Parathyroid adenoma (tissue), 2 donors: ENCODE results near the gene FAM184A.

Source experiments
- H2AFZ ChIP-seq: fragments of 300-600 bp; sonication (generic); one replicate; pipeline ENCODE4 v1.7.0; 2017; ENCODE audit warnings: antibody characterized with exemption, mild to moderate bottlenecking
- H3K27ac ChIP-seq: fragments of 300-600 bp; sonication (generic); one replicate; pipeline ENCODE4 v1.7.0; 2017
- H3K27me3 ChIP-seq: fragments of 300-600 bp; sonication (generic); one replicate; pipeline ENCODE4 v1.7.0; 2017; ENCODE audit warnings: low read length; ENCODE audit not compliant: control insufficient read depth, insufficient read depth
- H3K36me3 ChIP-seq: fragments of 300-600 bp; sonication (generic); one replicate; pipeline ENCODE4 v1.7.0; 2017; ENCODE audit warnings: low read length; ENCODE audit not compliant: control insufficient read depth, insufficient read depth
- H3K4me1 ChIP-seq: fragments of 300-600 bp; sonication (generic); one replicate; pipeline ENCODE4 v1.7.0; 2017; ENCODE audit warnings: control low read depth
- H3K4me2 ChIP-seq: fragments of 300-600 bp; sonication (generic); one replicate; pipeline ENCODE4 v1.7.0; 2017; ENCODE audit warnings: low read length
- H3K4me3 ChIP-seq: fragments of 300-600 bp; sonication (generic); one replicate; pipeline ENCODE4 v1.7.0; 2017; ENCODE audit warnings: low read depth, low read length
- H3K79me2 ChIP-seq: fragments of 300-600 bp; sonication (generic); one replicate; pipeline ENCODE4 v1.7.0; 2017; ENCODE audit warnings: control low read depth
- H3K9ac ChIP-seq: fragments of 300-600 bp; sonication (generic); one replicate; pipeline ENCODE4 v1.7.0; 2017; ENCODE audit warnings: mild to moderate bottlenecking
- H3K9me3 ChIP-seq: fragments of 300-600 bp; sonication (generic); one replicate; pipeline ENCODE4 v1.7.0; 2017; ENCODE audit warnings: low read length; ENCODE audit not compliant: control insufficient read depth
- TF ChIP-seq, protein P1 (sequence below): fragments of 300-600 bp; sonication (generic); IDR thresholded peaks from one replicate; pipeline ENCODE4 v1.7.0; 2017; ENCODE audit warnings: antibody characterized with exemption, mild to moderate bottlenecking
- donor health status: primary hyperparathyroidism.

The FAM184A gene

GRCh38 chr6:118932421-118932820 is 146.0 kb downstream of the FAM184A start:
- Histone ChIP-seq H3K36me3 (no peaks in the 10 kb centered on the region), H3K4me1 (peaks cover 7% of the 10 kb centered on the region), H3K9ac (no peak overlapping the region), H3K27me3 (no peaks in the 10 kb centered on the region), H3K9me3 (no peaks in the 10 kb centered on the region), H3K27ac (no peak overlapping the region), H3K4me2 (no peak overlapping the region), H3K79me2 (peaks cover 3% of the 10 kb centered on the region), H2AFZ (no peak overlapping the region), H3K4me3 (no peak overlapping the region)
- TF ChIP-seq, protein P1, sequence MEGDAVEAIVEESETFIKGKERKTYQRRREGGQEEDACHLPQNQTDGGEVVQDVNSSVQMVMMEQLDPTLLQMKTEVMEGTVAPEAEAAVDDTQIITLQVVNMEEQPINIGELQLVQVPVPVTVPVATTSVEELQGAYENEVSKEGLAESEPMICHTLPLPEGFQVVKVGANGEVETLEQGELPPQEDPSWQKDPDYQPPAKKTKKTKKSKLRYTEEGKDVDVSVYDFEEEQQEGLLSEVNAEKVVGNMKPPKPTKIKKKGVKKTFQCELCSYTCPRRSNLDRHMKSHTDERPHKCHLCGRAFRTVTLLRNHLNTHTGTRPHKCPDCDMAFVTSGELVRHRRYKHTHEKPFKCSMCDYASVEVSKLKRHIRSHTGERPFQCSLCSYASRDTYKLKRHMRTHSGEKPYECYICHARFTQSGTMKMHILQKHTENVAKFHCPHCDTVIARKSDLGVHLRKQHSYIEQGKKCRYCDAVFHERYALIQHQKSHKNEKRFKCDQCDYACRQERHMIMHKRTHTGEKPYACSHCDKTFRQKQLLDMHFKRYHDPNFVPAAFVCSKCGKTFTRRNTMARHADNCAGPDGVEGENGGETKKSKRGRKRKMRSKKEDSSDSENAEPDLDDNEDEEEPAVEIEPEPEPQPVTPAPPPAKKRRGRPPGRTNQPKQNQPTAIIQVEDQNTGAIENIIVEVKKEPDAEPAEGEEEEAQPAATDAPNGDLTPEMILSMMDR: no peak

- no peaks in the 10 kb centered on the region for H3K36me3 ChIP-seq
- H3K4me1 ChIP-seq: peaks cover 7% of the 10 kb centered on the region
- H3K27ac ChIP-seq: no peak overlapping the region
- no peak overlapping the region for H3K4me2 ChIP-seq
- no peak overlapping the region for H2AFZ ChIP-seq
- H3K9me3 ChIP-seq: no peaks in the 10 kb centered on the region
- H3K9ac ChIP-seq: no peak overlapping the region
- peaks cover 3% of the 10 kb centered on the region for H3K79me2 ChIP-seq
- TF ChIP-seq, protein P1: no peak
- no peaks in the 10 kb centered on the region for H3K27me3 ChIP-seq
- H3K4me3 ChIP-seq: no peak overlapping the region
Measured at GRCh38 chr6:118931436-118931835, 147.0 kb downstream of the FAM184A start.

DNA sequence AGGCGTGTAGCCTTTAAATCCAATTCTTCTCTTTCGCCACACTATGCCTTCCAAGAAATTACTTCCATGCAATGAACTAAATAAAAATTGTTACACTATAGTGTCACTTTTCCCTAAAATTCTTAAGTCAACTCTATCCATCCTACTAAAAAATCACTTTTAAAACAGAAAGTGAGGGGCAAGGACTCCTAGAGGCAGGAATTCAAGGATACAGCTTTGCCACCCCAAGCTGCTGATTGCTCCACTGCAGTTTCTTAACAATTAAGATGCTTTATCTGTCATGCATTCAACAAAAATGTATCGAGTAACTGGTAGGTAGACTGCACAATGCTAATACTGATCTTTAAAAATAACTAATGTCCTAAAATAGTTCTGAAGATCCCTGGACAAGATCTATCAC is 147.8 kb downstream of the FAM184A start:
- peaks cover 6% of the 10 kb centered on the region for H3K4me1 ChIP-seq
- no peak overlapping the region for H3K27ac ChIP-seq
- TF ChIP-seq, protein P1: no peak
- H3K9me3 ChIP-seq: no peaks in the 10 kb centered on the region
- H3K4me3 ChIP-seq: no peak overlapping the region
- no peak overlapping the region for H2AFZ ChIP-seq
- no peaks in the 10 kb centered on the region for H3K36me3 ChIP-seq
- no peak overlapping the region for H3K4me2 ChIP-seq
- no peaks in the 10 kb centered on the region for H3K27me3 ChIP-seq
- H3K9ac ChIP-seq: no peak overlapping the region
- peaks cover under 1% of the 10 kb centered on the region for H3K79me2 ChIP-seq

- H3K36me3 ChIP-seq: no peaks in the 10 kb centered on the region
- H3K27me3 ChIP-seq: no peaks in the 10 kb centered on the region
- no peaks in the 10 kb centered on the region for H3K4me1 ChIP-seq
- H3K9ac ChIP-seq: no peak overlapping the region
- no peak overlapping the region for H3K4me3 ChIP-seq
- H3K4me2 ChIP-seq: no peak overlapping the region
- TF ChIP-seq, protein P1: no peak
- H3K27ac ChIP-seq: no peak overlapping the region
- H3K79me2 ChIP-seq: no peaks in the 10 kb centered on the region
- H3K9me3 ChIP-seq: no peaks in the 10 kb centered on the region
- H2AFZ ChIP-seq: no peak overlapping the region
Measured at GRCh38 chr6:118923035-118923434, 155.4 kb downstream of the FAM184A start.

GRCh38 chr6:118921084-118921483 is 157.4 kb downstream of the FAM184A start:
- no peak overlapping the region for H3K27ac ChIP-seq
- no peak overlapping the region for H2AFZ ChIP-seq
- H3K79me2 ChIP-seq: no peaks in the 10 kb centered on the region
- H3K4me2 ChIP-seq: no peak overlapping the region
- H3K4me3 ChIP-seq: no peak overlapping the region
- TF ChIP-seq, protein P1: no peak
- no peaks in the 10 kb centered on the region for H3K4me1 ChIP-seq
- H3K9me3 ChIP-seq: no peaks in the 10 kb centered on the region
- H3K36me3 ChIP-seq: no peaks in the 10 kb centered on the region
- H3K27me3 ChIP-seq: no peaks in the 10 kb centered on the region
- no peak overlapping the region for H3K9ac ChIP-seq
